SK-N-SH treated with all-trans-retinoic acid at 6 μM for 48 hours (cell line): ENCODE data around the gene TBXAS1.

Source experiments
- ATAC-seq: fragments of 200-7000 bp; cut with Tn5 transposase; 3 replicates; pipeline ENCODE4 v1.9.1; 2020; ENCODE audit warnings: mild to moderate bottlenecking, moderate library complexity
- ARNTL ChIP-seq: fragments of 450-650 bp; formaldehyde crosslinking; IDR thresholded peaks from 2 replicates; pipeline ENCODE4 v1.5.0; 2020; ENCODE audit warnings: low read depth, mild to moderate bottlenecking, moderate library complexity, borderline replicate concordance
- BACH2 ChIP-seq: fragments of 250-450 bp; sonication (Bioruptor Pico); IDR thresholded peaks from 2 replicates; pipeline ENCODE4 v1.9.0; 2021; ENCODE audit warnings: mild to moderate bottlenecking, borderline replicate concordance
- CREB5 ChIP-seq: fragments of 250-450 bp; sonication (Bioruptor Pico); IDR thresholded peaks from 2 replicates; pipeline ENCODE4 v1.5.1; 2020; ENCODE audit warnings: low read depth, mild to moderate bottlenecking, moderate library complexity
- CSDC2 ChIP-seq: fragments of 250-450 bp; sonication (Bioruptor Pico); IDR thresholded peaks from 2 replicates; pipeline ENCODE4 v1.5.0; 2020; ENCODE audit warnings: mild to moderate bottlenecking, moderate library complexity
- CSRNP3 ChIP-seq: fragments of 250-450 bp; sonication (Bioruptor Pico); IDR thresholded peaks from 2 replicates; pipeline ENCODE4 v1.5.1; 2021; ENCODE audit warnings: mild to moderate bottlenecking, moderate library complexity
- ESRRG ChIP-seq: fragments of 250-450 bp; sonication (Bioruptor Pico); IDR thresholded peaks from 2 replicates; pipeline ENCODE4 v1.6.1; 2021; ENCODE audit warnings: mild to moderate bottlenecking
- GLIS3 ChIP-seq: fragments of 250-450 bp; sonication (Bioruptor Pico); IDR thresholded peaks from 2 replicates; pipeline ENCODE4 v1.5.0; 2020; ENCODE audit warnings: mild to moderate bottlenecking, moderate library complexity
- ISL1 ChIP-seq: fragments of 250-450 bp; sonication (Bioruptor Pico); IDR thresholded peaks from 2 replicates; pipeline ENCODE4 v2.1.2; 2022; ENCODE audit warnings: mild to moderate bottlenecking, moderate library complexity
- PATZ1 ChIP-seq: fragments of 250-450 bp; sonication (Bioruptor Pico); IDR thresholded peaks from 2 replicates; pipeline ENCODE4 v1.8.0; 2020; ENCODE audit warnings: mild to moderate bottlenecking, moderate library complexity, borderline replicate concordance
- POU6F1 ChIP-seq: fragments of 250-450 bp; sonication (Bioruptor Pico); IDR thresholded peaks from 2 replicates; pipeline ENCODE4 v1.8.0; 2021; ENCODE audit warnings: low read depth, mild to moderate bottlenecking, moderate library complexity, borderline replicate concordance
- PPARA ChIP-seq: fragments of 250-450 bp; sonication (Bioruptor Pico); IDR thresholded peaks from 2 replicates; pipeline ENCODE4 v1.5.0; 2020; ENCODE audit warnings: mild to moderate bottlenecking, borderline replicate concordance
- RARB ChIP-seq: fragments of 250-450 bp; sonication (Bioruptor Pico); IDR thresholded peaks from 2 replicates; pipeline ENCODE4 v1.8.0; 2021; ENCODE audit warnings: mild to moderate bottlenecking, moderate library complexity
- SNAI2 ChIP-seq: fragments of 250-450 bp; sonication (Bioruptor Pico); IDR thresholded peaks from 2 replicates; pipeline ENCODE4 v1.5.0; 2020; ENCODE audit warnings: mild to moderate bottlenecking, moderate library complexity
- TCF4 ChIP-seq: fragments of 250-450 bp; sonication (Bioruptor Pico); IDR thresholded peaks from 2 replicates; pipeline ENCODE4 v1.8.0; 2021; ENCODE audit warnings: mild to moderate bottlenecking, moderate library complexity, borderline replicate concordance
- TOX ChIP-seq: fragments of 250-450 bp; sonication (Bioruptor Pico); IDR thresholded peaks from 2 replicates; pipeline ENCODE4 v1.8.0; 2021; ENCODE audit warnings: mild to moderate bottlenecking, moderate library complexity, borderline replicate concordance
- TSHZ2 ChIP-seq: fragments of 250-450 bp; sonication (Bioruptor Pico); IDR thresholded peaks from 2 replicates; pipeline ENCODE4 v1.5.0; 2020; ENCODE audit warnings: mild to moderate bottlenecking, moderate library complexity
- ZC3H10 ChIP-seq: fragments of 250-450 bp; sonication (Bioruptor Pico); IDR thresholded peaks from 2 replicates; pipeline ENCODE4 v1.5.1; 2021; ENCODE audit warnings: mild to moderate bottlenecking, moderate library complexity
- ZFP3 ChIP-seq: fragments of 250-450 bp; sonication (Bioruptor Pico); IDR thresholded peaks from 2 replicates; pipeline ENCODE4 v1.5.0; 2020; ENCODE audit warnings: mild to moderate bottlenecking, moderate library complexity
- ZFP30 ChIP-seq: fragments of 450-650 bp; formaldehyde crosslinking; IDR thresholded peaks from 2 replicates; pipeline ENCODE4 v1.5.0; 2022; ENCODE audit warnings: mild to moderate bottlenecking, moderate library complexity
- ZNF565 ChIP-seq: fragments of 450-650 bp; formaldehyde crosslinking; conservative IDR thresholded peaks from 2 replicates; pipeline ENCODE4 v1.5.0; 2020; ENCODE audit warnings: low read depth, mild to moderate bottlenecking, moderate library complexity
- ZNF70 ChIP-seq: fragments of 450-650 bp; formaldehyde crosslinking; IDR thresholded peaks from 2 replicates; pipeline ENCODE4 v1.5.0; 2020; ENCODE audit warnings: mild to moderate bottlenecking, moderate library complexity
- ZNF8 ChIP-seq: fragments of 450-650 bp; formaldehyde crosslinking; IDR thresholded peaks from 2 replicates; pipeline ENCODE4 v1.5.0; 2020; ENCODE audit warnings: mild to moderate bottlenecking, moderate library complexity

The TBXAS1 gene

GRCh38 chr7:139887992-139888481, 59.0 kb downstream of the TBXAS1 start:
- no peak for TF ChIP-seq RARB (CRISPR knock-in tag)
- TF ChIP-seq, all 23 proteins: peak for 0
- ATAC-seq: no peak

- no peak for TF ChIP-seq TCF4 (CRISPR knock-in tag)
- TF ChIP-seq ZNF565 (CRISPR knock-in tag): no peak
- TF ChIP-seq ZNF8 (CRISPR knock-in tag): no peak
- TF ChIP-seq ZFP3 (CRISPR knock-in tag): no peak
- no peak for TF ChIP-seq ESRRG
- TF ChIP-seq ZC3H10 (CRISPR knock-in tag): no peak
- TF ChIP-seq CSRNP3 (CRISPR knock-in tag): no peak
- no peak for TF ChIP-seq GLIS3 (CRISPR knock-in tag)
- TF ChIP-seq PPARA (CRISPR knock-in tag): no peak
- no peak for TF ChIP-seq ISL1
- no peak for TF ChIP-seq ARNTL (CRISPR knock-in tag)
- no peak for TF ChIP-seq TOX (CRISPR knock-in tag)
- no peak for TF ChIP-seq CSDC2 (CRISPR knock-in tag)
- TF ChIP-seq ZNF70 (CRISPR knock-in tag): no peak
- no peak for TF ChIP-seq ZFP30 (CRISPR knock-in tag)
- TF ChIP-seq TSHZ2 (CRISPR knock-in tag): no peak
- no peak for TF ChIP-seq SNAI2 (CRISPR knock-in tag)
- TF ChIP-seq CREB5 (CRISPR knock-in tag): no peak
Observed at GRCh38 chr7:139889186-139889871, 60.3 kb downstream of the TBXAS1 start.

GRCh38 chr7:139893461-139893860, 64.4 kb downstream of the TBXAS1 start:
- ATAC-seq: no peak
- TF ChIP-seq ARNTL (CRISPR knock-in tag) (no peak), BACH2 (no peak), ISL1 (no peak), SNAI2 (CRISPR knock-in tag) (no peak), PPARA (CRISPR knock-in tag) (no peak), ZFP3 (CRISPR knock-in tag) (no peak), PATZ1 (CRISPR knock-in tag) (no peak), ZNF8 (CRISPR knock-in tag) (no peak), TOX (CRISPR knock-in tag) (no peak), RARB (CRISPR knock-in tag) (no peak), CREB5 (CRISPR knock-in tag) (no peak), TSHZ2 (CRISPR knock-in tag) (no peak), ZFP30 (CRISPR knock-in tag) (no peak), GLIS3 (CRISPR knock-in tag) (no peak), ZNF565 (CRISPR knock-in tag) (no peak), POU6F1 (CRISPR knock-in tag) (no peak)

More at GRCh38 chr7:139889186-139889871, 60.3 kb downstream of the TBXAS1 start:
- no peak for ATAC-seq
